HG03565 (cell line): Measurements from ENCODE around the gene KIAA0825.

ENCODE experiments used
- ATAC-seq: cut with Tn5 transposase; IDR thresholded peaks from one replicate; pipeline ENCODE4 v1.9.1; 2021; ENCODE audit warnings: mild to moderate bottlenecking, moderate library complexity; ENCODE audit not compliant: unreplicated experiment

Gene KIAA0825

DNA sequence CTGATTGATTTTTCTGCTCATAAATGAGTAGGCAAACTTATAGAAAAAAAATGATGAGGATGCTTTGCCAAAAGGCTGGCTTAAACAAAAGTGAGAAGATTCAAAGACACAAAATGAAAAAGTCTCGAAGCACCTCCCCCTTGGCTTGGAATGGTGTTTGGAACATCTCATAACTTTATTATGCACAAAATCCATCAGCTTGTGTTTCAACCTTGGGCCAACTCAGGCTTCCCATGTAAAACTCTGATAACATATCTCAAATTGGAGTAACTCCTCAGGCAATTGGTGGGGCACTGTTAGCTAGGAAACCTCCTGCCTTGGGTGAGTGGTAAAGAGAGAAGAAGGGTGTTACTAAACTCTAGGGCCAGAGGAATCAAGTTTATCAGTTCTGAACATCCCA is 176.3 kb downstream of the KIAA0825 start:
- ATAC-seq = no peak

DNA sequence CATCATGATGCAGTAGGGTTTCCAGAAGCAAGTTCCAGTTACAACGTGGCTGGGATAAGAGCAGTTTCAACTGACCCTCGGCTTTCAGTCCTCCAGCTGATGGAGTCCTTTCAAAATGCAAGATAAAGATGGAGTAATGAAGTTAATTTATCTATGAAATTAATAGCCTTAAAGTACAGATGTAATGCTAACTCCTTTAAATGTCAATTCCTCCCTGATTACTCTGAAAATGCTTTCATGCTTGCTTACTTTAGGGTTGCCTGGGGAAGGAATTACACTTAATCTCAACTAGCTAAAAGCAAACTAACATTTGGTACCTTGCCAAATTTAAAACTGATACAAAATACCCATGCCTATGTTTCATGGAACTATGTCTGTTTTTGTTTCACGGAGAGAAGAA is 178.4 kb downstream of the KIAA0825 start:
- no peak for ATAC-seq

DNA sequence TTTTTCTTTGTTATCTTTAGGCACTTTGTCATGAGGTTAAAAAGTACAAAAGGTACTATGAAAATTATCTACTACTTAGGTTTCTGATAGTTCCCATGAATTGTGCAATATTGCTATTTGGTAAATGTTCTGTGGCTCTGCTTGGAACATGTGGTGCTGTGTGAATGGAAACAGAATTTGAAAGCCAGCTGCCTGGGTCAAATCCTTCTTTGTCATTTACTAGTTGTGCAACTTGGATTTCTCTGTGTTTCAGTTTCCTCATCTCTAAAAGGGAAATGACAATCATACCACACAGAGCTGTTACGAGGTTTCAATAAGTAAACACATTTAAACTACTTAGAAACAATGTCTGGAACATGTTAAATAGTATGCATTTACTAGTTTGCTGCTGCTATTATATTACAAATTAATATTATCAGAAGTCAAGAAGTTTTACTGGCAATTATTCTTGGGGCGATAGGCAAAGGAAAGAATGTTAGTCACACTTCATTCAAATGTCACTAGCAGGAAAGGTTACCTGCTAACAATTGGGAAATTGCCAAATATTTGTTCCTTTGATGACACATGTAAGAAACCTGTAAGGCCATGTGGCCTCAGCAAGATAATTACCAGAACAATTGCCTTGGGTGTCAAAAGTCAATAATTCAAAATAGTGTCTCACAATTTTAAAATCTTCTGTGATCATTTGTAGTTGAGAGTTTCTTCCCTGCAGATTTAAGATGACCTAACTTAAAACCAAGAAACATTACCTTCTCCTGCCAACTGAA is 184.8 kb downstream of the KIAA0825 start:
- ATAC-seq = no peak

DNA sequence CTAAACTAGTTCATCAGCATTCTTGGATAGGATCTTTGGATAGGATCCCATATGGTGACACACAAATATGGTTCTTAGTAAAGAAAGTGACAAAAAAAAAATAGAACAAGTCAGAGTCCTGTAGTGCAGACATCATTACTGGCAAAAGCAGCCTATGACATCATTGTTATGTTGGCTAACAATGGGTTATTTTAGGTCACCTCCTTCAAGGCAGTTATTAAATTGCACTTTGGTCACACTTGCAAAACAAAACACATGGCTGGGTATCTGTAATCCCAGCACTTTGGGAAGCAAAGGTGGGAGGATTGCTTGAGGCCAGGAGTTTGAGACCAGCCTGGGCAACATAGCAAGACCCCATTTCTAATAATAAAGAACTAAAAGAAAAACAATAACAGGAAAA is 185.9 kb downstream of the KIAA0825 start:
- ATAC-seq = no peak

DNA sequence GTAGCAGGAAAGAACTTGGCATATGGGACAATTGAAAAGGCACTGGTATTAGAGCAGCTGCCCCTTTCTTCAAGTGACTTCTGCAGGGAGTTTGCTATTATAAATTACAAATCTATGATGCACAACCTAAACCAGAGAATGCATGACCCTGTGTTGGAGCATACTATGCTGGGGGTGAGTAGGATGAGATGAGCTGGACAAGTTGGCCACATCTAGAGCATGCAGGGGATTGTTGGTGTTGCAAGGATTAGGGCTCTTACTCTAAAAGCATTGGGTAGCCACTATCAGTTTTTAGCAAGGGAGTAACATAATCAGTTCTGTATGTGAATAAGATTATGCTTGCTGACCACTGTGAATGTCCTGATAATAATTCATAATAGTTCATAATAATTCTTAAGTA is 186.7 kb downstream of the KIAA0825 start:
- no peak for ATAC-seq

DNA sequence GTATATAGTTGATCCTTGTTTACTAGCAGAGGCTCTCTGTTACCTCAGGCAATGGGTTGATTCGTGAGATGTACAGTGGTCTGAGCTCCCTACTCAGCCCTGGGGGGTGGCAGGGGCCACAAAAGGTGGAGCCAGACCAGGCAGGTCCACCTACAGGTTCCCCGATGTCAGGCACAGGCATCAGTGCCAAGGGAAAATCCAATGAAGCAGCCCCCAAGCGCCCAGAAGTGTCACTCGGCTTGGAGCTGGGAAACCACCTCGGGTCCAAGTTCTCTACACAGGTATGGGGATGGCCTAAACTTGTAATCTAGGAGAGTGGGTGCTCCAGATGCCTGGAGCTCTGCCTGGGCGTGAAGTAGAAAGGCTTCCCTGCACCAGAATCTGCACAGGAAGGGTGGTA is 188.8 kb downstream of the KIAA0825 start:
- no peak for ATAC-seq

DNA sequence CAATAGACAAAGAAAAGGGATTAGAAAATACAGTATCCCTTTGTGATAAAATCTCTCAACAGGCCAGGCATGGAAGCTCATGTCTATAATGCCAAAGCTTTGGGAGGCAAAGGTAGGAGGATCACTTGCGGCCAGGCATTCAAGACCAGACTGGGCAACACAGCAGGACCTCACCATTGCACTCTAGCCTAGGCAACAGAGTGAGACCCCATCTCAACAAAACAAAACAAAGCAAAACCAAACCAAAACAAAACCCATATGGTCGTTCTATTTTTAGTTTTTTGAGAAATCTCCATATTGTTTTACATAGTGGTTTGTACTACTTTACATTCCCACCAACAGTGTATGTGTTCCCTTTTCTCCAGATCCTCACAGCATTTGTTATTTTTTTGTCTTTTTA is 193.0 kb downstream of the KIAA0825 start:
- no peak for ATAC-seq

DNA sequence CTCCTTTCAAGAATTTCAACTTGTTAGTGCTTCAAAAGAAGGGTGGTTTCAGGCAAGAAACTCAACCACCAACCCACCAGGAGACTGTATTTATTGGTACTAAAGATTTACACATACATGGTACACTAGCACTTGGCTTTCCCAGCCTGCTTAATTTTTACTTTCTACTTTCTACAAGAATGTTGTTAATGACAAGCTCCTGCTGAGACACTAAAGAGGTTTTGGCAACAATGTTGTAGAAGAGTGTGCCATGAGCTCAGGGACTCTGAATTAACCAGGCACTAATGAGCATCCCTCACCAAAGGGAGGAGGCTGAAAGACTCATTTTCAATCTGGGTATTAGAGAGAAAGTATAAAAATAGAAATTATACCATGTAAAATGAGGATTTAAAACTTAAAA is 195.0 kb downstream of the KIAA0825 start:
- ATAC-seq = no peak

DNA sequence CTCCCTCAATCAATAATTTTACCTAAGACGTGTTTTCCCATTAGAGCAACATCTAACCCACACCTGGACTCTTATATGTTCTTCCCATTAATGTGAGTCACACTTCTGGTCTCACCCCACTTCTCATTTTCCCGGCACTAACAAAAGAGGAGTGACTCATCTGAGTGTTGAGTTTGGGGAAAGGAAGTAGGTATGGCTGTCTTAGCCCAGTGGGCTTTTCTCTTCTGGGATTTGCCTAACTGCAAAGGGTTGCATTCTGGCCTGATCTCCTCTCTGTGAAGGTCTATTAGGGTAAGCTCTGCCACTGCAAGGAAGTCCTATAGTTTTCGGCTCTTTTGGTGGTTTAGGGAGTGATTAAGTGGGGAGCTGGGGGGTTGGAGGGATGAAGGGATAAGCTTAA is 195.6 kb downstream of the KIAA0825 start:
- ATAC-seq = no peak

DNA sequence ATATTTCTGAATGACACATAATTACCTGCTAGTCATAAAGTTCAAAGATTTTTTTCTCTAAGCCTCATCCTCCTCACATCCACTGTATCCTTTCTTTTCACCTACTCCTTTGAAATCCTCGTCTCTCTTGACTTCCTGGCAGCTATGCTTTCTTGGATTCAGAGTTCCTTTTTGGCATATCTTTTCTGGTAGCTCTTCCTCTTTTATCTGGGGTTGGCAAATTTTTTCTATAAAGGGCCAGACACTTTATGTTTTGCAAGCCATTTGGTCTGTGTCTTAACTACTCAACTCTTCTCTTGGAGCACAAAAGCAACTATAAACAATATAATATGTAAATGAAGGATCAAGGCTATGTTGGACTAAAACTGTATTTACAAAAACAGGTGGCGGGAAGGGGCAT is 197.5 kb downstream of the KIAA0825 start:
- ATAC-seq = no peak

DNA sequence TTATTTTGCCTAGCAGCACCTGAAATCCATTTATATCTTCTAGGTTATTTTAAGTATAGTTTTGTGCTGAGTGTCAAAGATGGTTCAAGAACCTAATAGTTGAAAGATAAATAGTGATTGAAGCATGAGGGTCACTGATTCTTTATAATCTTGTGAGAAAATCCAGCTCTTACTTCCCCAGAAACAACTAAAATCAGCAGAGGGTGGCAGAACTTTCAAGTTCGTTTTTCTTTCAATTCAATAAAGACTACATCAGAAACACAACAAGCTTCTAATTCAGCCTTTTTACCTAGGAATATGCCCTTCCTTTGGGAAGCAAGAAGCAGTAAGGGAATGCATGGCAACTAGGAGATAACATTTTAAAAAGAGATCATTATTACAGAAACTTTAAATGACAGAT is 202.6 kb downstream of the KIAA0825 start:
- no peak for ATAC-seq

DNA sequence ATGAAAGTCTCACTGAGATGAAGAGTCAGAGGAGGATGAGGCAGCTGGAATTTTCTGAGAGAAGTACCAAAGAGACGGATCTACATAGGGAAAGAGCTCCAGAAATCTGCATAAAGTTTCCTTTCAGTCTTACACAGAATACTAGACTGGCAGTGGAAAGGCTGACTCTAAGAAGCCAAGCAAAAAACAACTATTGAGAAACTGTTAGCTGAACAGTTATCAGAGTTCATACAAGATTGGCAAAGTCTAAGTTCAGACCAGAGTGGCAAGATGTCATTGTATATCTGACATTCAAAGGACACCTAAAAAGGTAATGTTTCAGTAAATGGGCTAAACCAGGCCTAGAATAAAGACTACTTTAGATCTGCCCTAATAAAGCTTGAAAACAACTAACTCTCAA is 209.0 kb downstream of the KIAA0825 start:
- no peak for ATAC-seq

DNA sequence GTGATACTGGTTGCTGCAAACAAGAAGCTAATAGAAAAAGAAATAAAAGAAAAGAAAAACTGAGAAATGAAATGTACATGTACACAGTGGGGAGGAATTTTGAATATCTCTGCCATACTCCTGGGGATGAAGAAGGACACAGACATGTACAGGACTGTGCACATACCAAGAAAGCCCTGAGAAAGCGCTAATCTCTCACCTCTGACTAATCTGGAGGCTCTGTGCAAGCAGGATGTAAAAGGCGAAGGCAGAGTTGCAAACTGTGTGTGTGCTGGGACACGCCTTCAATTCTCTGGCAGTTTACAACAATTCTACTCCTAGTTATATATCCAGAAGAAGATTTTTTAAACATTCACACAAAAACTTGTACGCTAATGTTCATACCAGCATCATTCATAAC is 211.4 kb downstream of the KIAA0825 start:
- no peak for ATAC-seq

DNA sequence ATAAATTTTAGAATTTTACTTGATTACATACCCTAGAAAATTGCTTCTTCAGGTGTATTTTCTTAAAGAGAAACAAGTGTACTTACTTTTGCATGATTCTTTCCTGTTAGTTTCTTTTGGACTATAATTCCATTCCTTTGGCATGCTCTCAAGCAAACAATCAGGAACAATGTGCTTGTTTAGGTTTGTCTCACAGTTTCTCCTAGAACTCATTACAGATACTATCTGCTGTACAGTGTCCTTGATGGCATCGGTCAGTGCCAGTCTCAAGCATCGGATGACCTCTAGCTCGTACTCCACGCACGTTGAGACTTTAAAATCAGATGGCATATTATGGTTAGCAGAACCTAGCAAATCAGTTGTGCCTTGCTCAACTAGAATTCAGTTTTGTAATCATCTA is 214.9 kb downstream of the KIAA0825 start:
- ATAC-seq = no peak

DNA sequence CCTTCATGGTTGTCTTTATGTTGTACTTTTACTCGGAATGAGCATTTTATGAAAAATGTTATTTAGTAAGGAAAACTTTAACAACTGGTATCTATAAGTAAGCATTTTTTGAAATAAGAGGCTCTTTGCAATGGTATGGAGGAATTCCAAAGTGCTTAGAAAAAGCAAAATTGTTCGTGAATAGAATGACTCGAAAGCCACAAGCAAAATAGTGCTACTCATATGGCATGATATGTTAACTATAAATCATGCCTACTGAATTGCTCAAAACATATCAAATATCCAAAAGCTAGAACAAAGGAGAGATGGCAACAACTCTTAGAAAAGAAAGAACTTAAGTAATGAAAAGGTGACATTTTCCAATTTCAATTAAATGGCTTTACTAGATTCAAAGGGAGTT is 216.3 kb downstream of the KIAA0825 start:
- no peak for ATAC-seq

DNA sequence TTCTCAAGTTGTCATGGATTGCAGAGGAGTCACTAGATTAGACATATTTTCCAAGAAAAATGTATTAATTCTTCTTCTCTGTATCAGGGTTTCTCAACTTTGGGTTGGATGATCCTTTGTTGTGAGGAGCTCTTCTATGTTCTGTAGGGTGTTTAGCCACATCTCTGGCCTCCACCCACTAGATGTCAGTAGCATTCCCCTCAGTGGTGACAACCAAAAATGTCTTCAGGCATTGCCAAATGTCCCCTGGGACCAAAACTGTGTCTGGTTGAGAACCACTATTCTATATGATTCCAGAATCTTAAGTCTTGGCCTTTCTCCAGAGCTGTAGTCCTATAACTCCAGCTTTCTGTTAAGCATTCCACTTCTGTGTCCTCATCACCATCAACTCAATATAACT is 220.9 kb downstream of the KIAA0825 start:
- no peak for ATAC-seq

DNA sequence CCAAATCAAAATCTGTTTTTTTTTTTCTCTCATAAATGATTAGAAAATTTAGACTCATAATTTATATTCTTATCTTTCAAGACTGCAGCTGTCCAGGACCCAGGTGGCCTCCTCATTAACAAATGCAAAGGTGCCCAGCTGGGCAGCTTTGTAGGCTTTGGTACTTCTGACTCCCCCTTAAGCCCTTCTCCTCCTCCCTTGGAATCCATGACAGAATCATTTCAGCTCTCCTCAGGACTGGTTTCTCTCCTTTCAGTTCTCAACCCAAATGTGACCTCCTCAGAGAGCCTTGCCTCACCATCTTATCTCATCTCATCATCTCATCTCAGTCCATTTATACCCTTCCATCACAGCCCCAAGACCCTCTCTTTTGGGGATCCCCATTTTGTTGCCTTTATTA is 221.7 kb downstream of the KIAA0825 start:
- no peak for ATAC-seq

DNA sequence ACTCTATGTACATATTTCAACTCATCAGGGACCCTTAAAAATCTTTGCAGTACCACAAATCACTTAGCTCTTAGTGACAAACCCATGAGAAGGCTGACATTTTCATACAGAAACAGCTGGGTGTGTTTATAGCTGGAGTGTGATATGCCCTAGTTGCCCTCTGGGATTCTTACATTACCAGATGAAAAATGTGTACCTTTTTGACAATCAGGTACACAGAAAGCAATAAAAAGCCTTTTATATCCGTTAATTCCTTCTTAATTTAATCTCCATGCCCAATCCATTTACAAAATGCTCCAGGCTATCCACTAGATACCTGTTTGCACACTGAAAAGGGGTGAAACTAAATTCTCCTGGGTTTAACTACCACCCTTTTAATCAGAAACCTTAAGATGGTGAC is 222.9 kb downstream of the KIAA0825 start:
- no peak for ATAC-seq

DNA sequence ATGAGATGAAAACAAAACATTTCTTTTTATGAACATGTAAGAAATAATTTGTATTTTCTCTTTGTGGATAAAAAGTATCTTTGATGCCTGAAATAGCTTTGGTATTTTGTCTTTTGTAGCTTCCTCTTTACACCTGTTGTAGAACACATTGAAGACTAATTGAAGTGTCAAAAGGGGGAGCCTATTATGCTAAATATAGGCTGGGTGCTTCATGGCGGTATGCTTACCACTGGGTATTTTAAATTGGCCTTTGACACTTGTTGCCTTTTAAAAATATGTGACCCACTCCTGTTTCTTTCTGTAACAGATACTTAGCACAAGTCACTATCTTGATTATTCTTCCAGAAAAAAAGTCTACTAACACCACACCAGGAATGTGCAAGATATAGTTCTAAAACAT is 226.4 kb downstream of the KIAA0825 start:
- ATAC-seq = no peak

DNA sequence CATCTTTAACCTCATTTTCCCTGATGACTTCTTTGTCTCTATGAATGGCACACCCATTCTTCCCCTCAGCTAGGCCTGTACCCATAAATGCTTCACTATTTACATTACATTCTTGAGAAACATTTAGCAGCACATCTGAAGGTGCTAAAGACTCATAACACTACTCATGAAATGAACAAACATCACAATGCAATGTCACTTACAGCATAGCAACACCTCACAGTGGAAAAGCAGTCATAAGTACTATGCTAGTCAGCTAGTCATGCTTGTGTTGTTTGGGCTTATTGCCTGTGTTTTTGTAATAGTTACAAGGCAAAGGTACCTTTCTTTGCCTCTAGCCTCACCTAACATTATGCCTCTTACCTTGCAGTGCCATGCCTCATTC is 228.9 kb downstream of the KIAA0825 start:
- ATAC-seq = no peak

DNA sequence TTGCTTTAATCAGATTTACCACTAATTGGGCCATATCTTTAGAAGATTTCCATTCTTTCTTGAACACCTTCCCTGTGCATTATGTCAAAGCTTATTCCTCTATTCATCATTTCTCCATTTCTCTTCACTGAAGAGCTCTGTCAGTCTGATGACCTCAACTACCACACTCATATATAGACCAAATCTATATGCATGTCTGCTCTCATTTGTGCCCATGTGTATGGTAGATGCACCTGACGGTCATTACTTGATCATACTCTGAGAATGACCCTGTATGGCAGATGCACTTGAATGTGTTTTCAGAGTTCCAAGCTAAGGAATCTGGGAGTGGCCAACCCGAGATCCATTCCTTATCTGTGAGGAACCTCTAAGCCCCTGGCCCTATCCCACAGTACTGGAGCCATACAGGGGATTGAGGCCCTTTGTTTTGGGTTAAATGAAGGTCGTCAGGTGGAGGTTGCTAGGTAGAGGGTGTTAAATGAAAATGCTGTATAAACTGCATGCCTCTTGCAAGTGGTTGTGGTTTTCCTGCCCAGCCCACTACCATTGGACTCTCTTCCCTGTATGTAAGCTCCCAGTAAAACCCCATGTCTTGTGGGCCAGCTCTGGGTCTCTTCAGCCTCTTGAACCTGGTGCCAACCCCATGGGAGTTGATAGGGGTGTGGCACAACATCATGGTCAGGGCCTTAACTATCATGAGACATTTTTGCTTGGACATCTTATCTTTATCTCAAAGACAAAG is 229.5 kb downstream of the KIAA0825 start:
- no peak for ATAC-seq

DNA sequence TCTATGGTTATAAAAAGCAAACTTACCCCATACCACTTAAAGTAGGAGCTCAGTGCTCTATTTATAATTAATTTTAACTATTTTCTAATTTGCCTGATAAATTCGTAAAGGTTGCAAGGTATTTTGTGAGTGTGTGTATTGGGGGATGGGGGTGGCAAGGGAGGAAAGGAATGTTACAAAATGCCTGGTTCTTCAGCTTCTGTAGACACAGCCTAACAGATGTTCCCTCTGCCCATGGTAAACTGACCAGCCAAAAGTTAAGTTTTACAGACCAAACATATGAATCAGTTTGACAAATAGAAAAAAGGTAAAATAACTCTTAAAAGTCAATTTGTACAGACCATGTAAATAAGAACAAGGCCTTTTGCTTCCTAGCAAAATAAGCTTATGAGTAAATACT is 232.6 kb downstream of the KIAA0825 start:
- ATAC-seq = no peak

DNA sequence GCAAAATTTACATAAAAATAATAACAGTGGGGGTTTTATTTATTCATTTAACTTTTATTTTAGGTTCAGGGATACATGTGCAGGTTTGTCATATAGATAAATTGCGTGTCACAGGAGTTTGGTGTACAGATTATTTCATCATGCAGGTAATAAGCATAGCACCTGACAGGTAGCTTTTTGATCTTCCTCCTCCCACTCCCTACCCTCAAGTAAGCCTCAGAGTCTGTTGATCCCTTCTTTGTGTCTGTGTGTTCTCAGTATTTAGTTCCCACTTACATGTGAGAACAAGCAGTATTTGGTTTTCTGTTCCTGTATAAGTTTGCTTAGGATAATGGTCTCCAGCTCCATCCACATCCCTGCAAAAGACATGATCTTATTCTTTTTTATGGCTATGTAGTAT is 240.3 kb downstream of the KIAA0825 start:
- no peak for ATAC-seq
